ENCODE results near the gene UBE2QL1.

UBE2QL1 gene

GRCh38 chr5:6491196-6491918 is 42.7 kb downstream of the UBE2QL1 start:
- H3K27me3 Mint-ChIP-seq: peaks cover 1% of the 10 kb centered on the region
- no peak overlapping the region for H3K4me3 Mint-ChIP-seq
- no peaks in the 10 kb centered on the region for H3K4me1 Mint-ChIP-seq
- H3K36me3 Mint-ChIP-seq: no peaks in the 10 kb centered on the region
- no peaks in the 10 kb centered on the region for H3K9me3 Mint-ChIP-seq
- peak overlapping the region; percentile 11 for H3K27ac Mint-ChIP-seq

DNA sequence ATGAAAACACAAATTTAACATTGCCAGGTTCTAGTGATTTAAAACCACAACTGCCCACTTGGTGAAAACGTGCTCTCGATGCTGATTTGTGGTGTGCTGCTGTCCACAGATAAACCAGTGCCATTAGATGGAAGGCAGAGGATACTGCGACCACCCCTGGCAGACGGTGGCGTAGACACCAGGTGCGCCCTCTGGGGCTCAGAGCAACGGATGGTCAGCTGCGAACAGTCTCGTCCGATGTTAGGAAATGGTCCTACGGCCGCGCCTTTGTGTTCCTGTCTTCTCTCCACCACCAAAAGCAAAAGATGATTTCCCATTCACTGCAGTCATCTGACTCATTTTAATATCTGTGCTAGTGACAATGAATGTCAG is 43.2 kb downstream of the UBE2QL1 start:
- Mint-ChIP-seq H3K4me3 (no peak overlapping the region), H3K27me3 (peaks cover 1% of the 10 kb centered on the region), H3K9me3 (no peaks in the 10 kb centered on the region), H3K36me3 (no peaks in the 10 kb centered on the region), H3K4me1 (no peaks in the 10 kb centered on the region), H3K27ac (no peak overlapping the region)

DNA sequence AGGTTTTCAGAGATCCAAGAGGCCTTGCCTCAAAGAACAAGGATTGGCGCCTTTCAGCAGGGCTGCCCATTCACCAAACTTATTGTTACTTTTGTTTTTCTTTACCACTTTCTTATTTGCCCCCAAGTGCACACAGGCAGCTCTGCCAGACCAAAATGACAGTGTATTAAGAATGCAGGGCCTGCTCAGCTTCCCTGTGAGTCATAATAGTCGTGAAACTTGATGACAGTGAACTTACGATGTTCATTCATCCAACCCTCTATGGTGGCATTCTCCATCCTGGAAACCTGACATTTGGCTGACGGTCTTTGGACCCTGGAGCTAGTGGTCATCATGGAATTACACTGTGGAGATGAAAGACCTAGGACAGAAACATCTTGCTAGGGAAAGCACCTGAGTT is 44.3 kb downstream of the UBE2QL1 start:
- H3K27ac Mint-ChIP-seq: no peak overlapping the region
- H3K27me3 Mint-ChIP-seq: peaks cover 1% of the 10 kb centered on the region
- no peaks in the 10 kb centered on the region for H3K36me3 Mint-ChIP-seq
- H3K4me3 Mint-ChIP-seq: no peak overlapping the region
- H3K4me1 Mint-ChIP-seq: no peaks in the 10 kb centered on the region
- no peaks in the 10 kb centered on the region for H3K9me3 Mint-ChIP-seq

DNA sequence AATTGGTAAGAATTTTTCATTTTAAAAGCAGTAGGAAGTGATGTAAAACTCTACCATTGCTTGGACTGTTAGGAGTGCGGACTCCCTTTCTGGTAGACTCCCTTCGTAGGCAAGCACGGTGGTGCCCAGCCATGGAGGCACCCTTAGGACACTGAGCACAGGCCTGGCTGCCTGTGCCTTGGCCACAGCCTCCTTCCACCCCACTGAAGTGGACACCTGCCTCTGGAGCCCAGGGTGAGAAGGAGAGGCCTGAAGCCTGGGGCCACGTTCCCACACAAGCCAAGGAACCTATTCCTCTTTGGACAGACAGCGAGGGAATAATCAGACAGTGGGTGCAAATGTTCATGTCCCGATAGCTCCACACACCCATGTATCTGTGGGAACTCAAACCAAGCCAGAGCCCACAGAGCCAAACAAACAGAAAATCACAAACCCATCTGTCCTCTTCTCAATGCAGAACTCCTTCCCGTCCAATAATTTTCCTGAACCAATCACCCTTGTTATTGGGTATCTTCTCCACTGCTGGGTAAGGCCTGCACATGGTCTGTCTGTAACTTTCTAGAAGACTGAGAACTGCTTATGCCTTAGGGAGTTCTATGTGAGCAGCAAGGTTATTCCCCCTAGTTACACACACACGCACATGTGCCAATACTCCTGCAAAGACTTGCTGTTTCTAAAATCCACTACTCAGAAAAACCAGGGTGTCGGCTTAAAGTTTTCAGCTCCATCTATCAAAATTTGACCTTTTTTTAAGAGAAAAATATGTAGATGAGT is 45.2 kb downstream of the UBE2QL1 start:
- H3K4me3 Mint-ChIP-seq: no peak overlapping the region
- peaks cover 1% of the 10 kb centered on the region for H3K27me3 Mint-ChIP-seq
- H3K4me1 Mint-ChIP-seq: no peaks in the 10 kb centered on the region
- H3K9me3 Mint-ChIP-seq: no peaks in the 10 kb centered on the region
- no peaks in the 10 kb centered on the region for H3K36me3 Mint-ChIP-seq
- no peak overlapping the region for H3K27ac Mint-ChIP-seq

DNA sequence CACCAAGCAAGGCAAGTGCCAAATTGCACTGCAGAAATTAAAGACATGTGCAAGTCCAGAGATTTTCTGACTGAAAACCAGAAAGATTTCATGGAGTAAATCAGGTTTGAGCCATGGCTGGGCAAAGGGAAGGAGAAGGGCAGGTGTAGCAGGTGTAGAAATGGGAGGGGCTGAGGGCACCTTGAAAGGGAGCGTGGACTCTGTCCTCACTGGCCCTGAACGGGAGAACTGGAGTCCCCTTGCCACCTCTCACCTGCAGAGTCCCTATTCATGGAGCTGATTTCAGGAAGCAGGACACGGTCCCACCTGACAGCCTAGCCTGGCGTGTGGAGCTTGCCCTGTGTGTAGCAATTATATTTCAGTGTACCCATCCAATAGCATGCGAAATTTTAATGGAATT is 46.3 kb downstream of the UBE2QL1 start:
- Mint-ChIP-seq H3K27me3 (peaks cover 1% of the 10 kb centered on the region), H3K9me3 (no peaks in the 10 kb centered on the region), H3K27ac (no peak overlapping the region), H3K36me3 (no peaks in the 10 kb centered on the region), H3K4me3 (no peak overlapping the region), H3K4me1 (no peaks in the 10 kb centered on the region)

DNA sequence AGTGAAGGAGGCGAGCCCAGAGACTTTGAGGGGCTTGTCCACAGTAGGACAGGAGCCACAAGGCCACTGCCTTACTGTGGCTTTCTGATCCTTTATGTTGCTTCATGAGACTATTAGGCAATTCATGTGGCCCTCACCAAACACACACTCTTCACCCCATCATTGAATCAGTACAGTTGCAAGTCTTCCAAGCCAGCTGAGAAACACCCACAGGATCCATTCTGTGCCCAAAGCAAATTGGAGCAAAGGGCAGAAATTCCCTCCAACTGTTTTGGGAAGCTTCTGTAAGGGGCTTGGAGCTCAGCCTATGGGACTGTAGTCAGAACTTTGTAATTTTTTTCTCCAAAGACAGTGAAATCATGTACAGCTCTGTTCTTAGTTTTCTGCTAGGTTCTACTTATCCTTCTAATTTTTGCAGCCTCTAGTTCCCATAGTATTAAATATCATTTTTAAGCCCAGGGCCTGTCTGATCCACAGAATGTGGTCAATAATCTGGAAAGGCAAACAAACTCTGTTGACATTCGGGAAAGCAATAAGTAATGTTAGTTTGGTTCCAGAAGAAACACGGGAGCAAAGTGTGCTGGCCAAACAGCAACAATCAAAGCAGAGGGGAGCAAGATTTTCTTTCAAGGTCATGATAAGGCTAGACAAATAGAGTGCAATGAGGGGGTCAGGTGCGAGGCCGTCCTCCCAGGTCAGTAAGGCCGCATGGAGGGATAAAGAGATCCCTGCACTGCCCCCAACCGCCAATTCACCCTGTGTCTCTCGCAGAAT is 47.0 kb downstream of the UBE2QL1 start:
- Mint-ChIP-seq H3K9me3 (no peaks in the 10 kb centered on the region), H3K36me3 (no peaks in the 10 kb centered on the region), H3K27ac (no peak overlapping the region), H3K4me1 (no peaks in the 10 kb centered on the region), H3K27me3 (peaks cover 1% of the 10 kb centered on the region), H3K4me3 (no peak overlapping the region)

GRCh38 chr5:6496207-6496584 is 47.5 kb downstream of the UBE2QL1 start:
- H3K4me3 Mint-ChIP-seq: no peak overlapping the region
- no peak overlapping the region for H3K27ac Mint-ChIP-seq
- H3K4me1 Mint-ChIP-seq: no peaks in the 10 kb centered on the region
- H3K36me3 Mint-ChIP-seq: no peaks in the 10 kb centered on the region
- H3K9me3 Mint-ChIP-seq: no peaks in the 10 kb centered on the region
- H3K27me3 Mint-ChIP-seq: peaks cover 1% of the 10 kb centered on the region

DNA sequence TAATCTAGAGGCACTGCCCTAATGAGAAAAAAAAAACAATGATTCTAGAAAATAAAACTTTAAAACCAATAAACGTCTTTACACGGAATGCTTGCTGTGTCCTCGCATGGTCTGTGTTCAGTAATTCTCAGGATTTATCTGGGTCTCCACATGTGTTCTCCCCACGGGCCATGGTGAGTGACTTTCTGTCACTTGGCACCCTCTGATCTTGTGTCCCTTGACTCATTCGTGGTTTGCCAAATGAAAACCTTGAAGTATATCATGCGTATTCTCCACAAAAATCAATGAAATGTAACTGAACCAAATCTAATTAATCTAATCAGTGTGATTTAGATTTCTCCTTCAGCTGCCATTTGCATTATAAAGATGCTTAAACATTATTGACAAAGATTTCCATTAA is 48.0 kb downstream of the UBE2QL1 start:
- Mint-ChIP-seq H3K4me1 (no peaks in the 10 kb centered on the region), H3K27me3 (peaks cover 1% of the 10 kb centered on the region), H3K4me3 (no peak overlapping the region), H3K27ac (no peak overlapping the region), H3K36me3 (no peaks in the 10 kb centered on the region), H3K9me3 (no peaks in the 10 kb centered on the region)

DNA sequence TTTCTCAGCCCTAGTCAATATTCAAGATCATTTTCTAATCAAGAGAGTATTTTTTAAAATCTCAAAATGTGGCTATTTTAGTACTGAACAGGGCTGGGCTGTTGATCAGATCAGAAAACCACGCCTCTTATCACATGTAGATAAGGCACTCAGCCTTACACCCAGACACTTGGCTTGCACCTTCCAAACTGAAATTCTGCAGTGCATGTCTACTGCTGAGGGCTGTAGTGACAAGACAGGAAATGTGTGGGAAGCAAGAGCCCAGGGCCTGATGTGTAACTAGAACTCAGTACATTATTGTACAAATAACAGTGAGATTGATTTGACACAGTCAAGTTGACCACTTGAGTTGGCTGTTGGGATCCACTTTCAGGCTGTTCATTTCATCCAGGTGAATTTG is 48.6 kb downstream of the UBE2QL1 start:
- no peaks in the 10 kb centered on the region for H3K27me3 Mint-ChIP-seq
- H3K4me1 Mint-ChIP-seq: no peaks in the 10 kb centered on the region
- no peak overlapping the region for H3K4me3 Mint-ChIP-seq
- no peaks in the 10 kb centered on the region for H3K9me3 Mint-ChIP-seq
- no peaks in the 10 kb centered on the region for H3K36me3 Mint-ChIP-seq
- no peak overlapping the region for H3K27ac Mint-ChIP-seq

GRCh38 chr5:6498968-6499367 is 50.3 kb downstream of the UBE2QL1 start:
- Mint-ChIP-seq H3K4me1 (no peaks in the 10 kb centered on the region), H3K9me3 (peaks cover 5% of the 10 kb centered on the region), H3K36me3 (no peaks in the 10 kb centered on the region), H3K27ac (no peak overlapping the region), H3K27me3 (no peaks in the 10 kb centered on the region), H3K4me3 (no peak overlapping the region)

DNA sequence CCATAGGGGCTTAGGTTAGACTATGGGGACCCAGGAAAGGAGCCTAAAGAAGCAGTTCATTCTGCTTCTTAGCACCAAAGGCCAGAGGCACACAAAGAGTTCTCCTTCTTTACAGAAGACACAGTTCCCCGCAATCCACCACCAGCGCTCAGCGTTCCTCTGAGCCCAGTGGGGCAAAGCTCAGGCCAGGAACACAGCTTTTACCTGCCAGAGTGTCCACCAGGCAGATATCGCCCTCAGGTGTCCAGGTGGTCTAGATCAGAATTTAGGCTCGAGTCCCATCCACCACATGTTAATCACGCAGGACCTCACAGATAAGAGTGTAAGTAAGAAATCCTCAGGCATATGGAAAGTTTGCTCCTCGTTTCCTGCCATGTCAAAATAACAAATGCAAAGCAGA is 53.0 kb downstream of the UBE2QL1 start:
- Mint-ChIP-seq H3K27me3 (peaks cover 14% of the 10 kb centered on the region), H3K36me3 (no peaks in the 10 kb centered on the region), H3K9me3 (peaks cover 5% of the 10 kb centered on the region), H3K27ac (no peak overlapping the region), H3K4me3 (no peak overlapping the region), H3K4me1 (no peaks in the 10 kb centered on the region)

DNA sequence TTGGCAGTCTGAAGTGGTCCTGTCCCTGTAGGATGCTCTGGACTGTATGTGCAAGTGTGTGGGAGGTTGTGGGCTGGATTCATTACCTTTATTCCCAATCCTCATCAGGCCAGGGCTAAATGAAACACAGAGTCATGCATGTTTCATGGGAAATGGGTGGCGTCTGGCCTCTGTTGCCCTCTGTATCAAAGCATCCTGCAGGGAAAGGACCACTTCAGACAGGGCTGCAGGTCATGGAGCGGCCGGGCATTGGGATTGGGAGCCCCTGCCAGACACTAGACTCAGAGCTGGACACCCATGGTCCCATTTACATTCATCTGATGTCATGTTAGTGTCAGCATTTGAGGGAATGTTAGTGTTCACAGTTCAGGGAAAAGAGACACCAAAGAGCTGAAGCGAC is 53.8 kb downstream of the UBE2QL1 start:
- Mint-ChIP-seq H3K9me3 (peaks cover 5% of the 10 kb centered on the region), H3K4me1 (no peaks in the 10 kb centered on the region), H3K36me3 (no peaks in the 10 kb centered on the region), H3K27ac (no peak overlapping the region), H3K27me3 (peaks cover 16% of the 10 kb centered on the region), H3K4me3 (no peak overlapping the region)

DNA sequence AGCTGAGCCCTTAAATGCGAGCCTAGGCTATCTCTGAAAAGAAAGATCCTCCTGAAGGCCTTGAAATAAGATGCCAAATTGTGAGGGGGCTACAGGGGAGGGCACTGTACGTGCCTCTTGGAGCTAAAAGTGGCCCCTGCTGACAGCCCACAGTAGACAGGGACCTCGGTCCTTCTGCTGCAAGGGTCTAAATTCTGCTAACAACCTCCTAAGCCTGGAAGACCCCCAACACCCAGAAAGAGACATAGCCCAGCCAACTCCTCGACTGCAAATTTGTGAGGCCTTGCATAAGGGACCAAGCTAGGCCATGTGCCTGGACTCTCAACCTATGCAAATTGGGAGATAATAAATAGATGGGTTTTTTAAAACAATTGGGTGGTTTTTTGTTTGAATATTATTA is 54.7 kb downstream of the UBE2QL1 start:
- Mint-ChIP-seq H3K4me1 (no peaks in the 10 kb centered on the region), H3K9me3 (peaks cover 5% of the 10 kb centered on the region), H3K36me3 (no peaks in the 10 kb centered on the region), H3K4me3 (no peak overlapping the region), H3K27ac (no peak overlapping the region), H3K27me3 (peaks cover 17% of the 10 kb centered on the region)

DNA sequence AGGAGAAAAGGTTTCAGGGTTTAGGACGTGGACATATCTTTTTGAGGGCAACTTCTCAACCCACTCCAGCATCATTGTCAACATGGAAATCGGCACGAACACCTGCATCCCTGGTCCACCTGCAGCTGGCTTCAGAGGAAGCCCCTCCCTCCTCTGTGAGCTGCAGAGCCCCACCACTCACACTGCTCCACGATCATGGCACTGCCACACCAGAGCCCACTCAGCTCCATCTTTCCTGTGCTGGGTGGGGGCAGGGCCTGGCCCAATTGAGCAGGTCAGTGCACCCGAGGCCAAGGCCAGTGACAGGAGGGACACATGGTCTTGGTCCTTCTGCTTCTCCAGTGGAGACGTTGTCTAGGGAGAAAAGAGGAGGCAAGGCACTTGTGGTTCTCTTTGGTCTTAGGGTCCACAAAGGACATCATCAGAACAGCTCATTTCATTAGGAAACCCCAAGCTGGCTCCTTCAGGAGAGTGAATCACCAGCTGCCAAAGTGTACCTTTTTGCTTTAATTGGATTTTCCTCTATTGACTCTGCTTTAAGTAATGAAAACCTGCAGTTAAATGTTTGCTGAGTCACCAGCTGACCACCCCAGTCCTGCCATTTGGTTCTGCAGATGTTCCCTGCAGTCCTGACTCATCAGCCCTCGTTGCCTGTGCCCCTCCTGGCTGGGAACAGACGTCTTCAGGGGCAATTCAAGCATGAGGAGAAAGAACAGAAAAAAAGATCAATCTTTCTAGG is 56.2 kb downstream of the UBE2QL1 start:
- H3K27me3 Mint-ChIP-seq: peaks cover 17% of the 10 kb centered on the region
- H3K9me3 Mint-ChIP-seq: peaks cover 5% of the 10 kb centered on the region
- H3K36me3 Mint-ChIP-seq: no peaks in the 10 kb centered on the region
- no peak overlapping the region for H3K4me3 Mint-ChIP-seq
- H3K27ac Mint-ChIP-seq: no peak overlapping the region
- H3K4me1 Mint-ChIP-seq: no peaks in the 10 kb centered on the region

DNA sequence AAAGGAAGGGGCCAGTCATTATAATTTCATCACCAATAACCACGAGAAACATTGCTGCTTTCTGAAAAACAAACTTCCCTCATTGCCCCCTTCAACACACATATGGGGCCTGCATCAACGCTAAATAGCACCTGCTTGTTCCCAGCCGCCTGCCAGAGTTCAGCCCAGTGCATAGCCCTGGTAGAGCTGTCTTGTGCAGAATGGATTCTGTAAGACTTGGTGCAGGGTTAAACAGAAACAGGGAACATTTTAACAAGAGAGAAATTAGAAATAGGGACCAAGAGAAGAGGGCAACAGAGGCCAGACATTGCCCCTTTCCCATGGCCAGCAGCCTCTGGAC is 56.7 kb downstream of the UBE2QL1 start:
- H3K27me3 Mint-ChIP-seq: peaks cover 17% of the 10 kb centered on the region
- peaks cover 5% of the 10 kb centered on the region for H3K9me3 Mint-ChIP-seq
- no peaks in the 10 kb centered on the region for H3K4me1 Mint-ChIP-seq
- no peak overlapping the region for H3K27ac Mint-ChIP-seq
- no peak overlapping the region for H3K4me3 Mint-ChIP-seq
- no peaks in the 10 kb centered on the region for H3K36me3 Mint-ChIP-seq
